Measurements from ENCODE around the gene NDUFS7.

Gene NDUFS7

GRCh38 chr19:1387684-1388636 lies 4.3 kb downstream of the NDUFS7 start:
- Histone ChIP-seq H3K4me1 (ENCODE audit: control insufficient read depth, insufficient read depth, low read length) (peaks cover 2% of the 10 kb centered on the region; the same call in 1 of the 2 replicates), H3K9ac (ENCODE audit: low read depth, low read length) (no peak overlapping the region), H3K36me3 (ENCODE audit: control insufficient read depth, insufficient read depth, low read length) (peaks cover 24% of the 10 kb centered on the region), H3K27me3 (ENCODE audit: control insufficient read depth, insufficient read depth, low read length) (no peaks in the 10 kb centered on the region), H3K27ac (ENCODE audit: low read depth, low read length) (no peak overlapping the region), H3K4me3 (ENCODE audit: low read depth, low read length) (no peak overlapping the region), H3K9me3 (ENCODE audit: control insufficient read depth, insufficient read depth, low read length) (no peaks in the 10 kb centered on the region)

GRCh38 chr19:1388637-1389026 lies 4.9 kb downstream of the NDUFS7 start:
- Histone ChIP-seq H3K9ac (ENCODE audit: low read depth, low read length) (no peak overlapping the region), H3K4me3 (ENCODE audit: low read depth, low read length) (no peak overlapping the region), H3K27ac (ENCODE audit: low read depth, low read length) (no peak overlapping the region), H3K27me3 (ENCODE audit: control insufficient read depth, insufficient read depth, low read length) (no peaks in the 10 kb centered on the region), H3K36me3 (ENCODE audit: control insufficient read depth, insufficient read depth, low read length) (peaks cover 24% of the 10 kb centered on the region), H3K4me1 (ENCODE audit: control insufficient read depth, insufficient read depth, low read length) (peaks cover 2% of the 10 kb centered on the region; the same call in 1 of the 2 replicates), H3K9me3 (ENCODE audit: control insufficient read depth, insufficient read depth, low read length) (no peaks in the 10 kb centered on the region)

DNA sequence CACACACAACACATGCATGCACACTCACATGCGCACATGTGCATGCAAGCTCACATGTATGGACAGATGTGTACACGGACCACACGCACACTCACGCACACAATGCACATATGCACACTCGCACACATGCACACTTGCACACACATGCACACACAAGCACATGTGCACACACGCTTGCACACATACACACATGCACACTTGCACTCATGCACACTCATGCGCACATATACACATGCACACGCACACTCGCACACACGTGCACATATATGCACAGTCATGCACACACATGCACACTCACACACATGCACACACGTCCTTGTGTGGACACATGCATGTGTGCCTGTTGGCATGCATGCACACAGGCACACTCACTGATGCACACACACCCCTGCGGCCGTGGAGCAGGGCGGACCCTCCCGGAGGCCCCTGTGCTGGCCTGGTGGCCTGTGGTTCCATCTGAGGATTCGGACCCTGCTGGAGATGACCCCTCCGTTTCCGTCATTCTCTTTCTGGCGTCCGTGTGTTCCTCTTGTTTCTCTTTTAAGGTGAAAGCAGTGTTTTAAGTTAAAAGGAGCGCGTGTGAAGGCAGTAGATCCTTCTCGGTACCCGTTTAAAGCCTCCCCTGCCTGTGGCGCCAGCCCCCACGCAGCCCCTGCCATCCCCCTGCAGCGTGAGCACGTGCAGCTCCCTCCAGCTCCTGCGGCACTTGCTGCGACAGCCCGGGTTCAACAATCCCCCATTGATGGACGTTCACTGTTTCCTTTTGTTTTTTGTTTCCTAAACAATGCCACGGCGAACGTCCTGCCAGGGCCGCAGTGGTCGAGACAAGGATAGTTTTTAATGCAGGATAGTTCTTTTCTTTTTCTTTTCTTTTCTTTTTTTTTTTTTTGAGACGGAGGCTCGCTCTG lies 5.6 kb downstream of the NDUFS7 start:
- Histone ChIP-seq H3K36me3 (ENCODE audit: control insufficient read depth, insufficient read depth, low read length) (peaks cover 24% of the 10 kb centered on the region), H3K9ac (ENCODE audit: low read depth, low read length) (no peak overlapping the region), H3K9me3 (ENCODE audit: control insufficient read depth, insufficient read depth, low read length) (no peaks in the 10 kb centered on the region), H3K27ac (ENCODE audit: low read depth, low read length) (no peak overlapping the region), H3K4me3 (ENCODE audit: low read depth, low read length) (no peak overlapping the region), H3K27me3 (ENCODE audit: control insufficient read depth, insufficient read depth, low read length) (no peaks in the 10 kb centered on the region), H3K4me1 (ENCODE audit: control insufficient read depth, insufficient read depth, low read length) (peaks cover 2% of the 10 kb centered on the region; the same call in 1 of the 2 replicates)

- H3K9me3 ChIP-seq (ENCODE audit: control insufficient read depth, insufficient read depth, low read length) = no peaks in the 10 kb centered on the region
- no peaks in the 10 kb centered on the region for H3K4me1 ChIP-seq (ENCODE audit: control insufficient read depth, insufficient read depth, low read length)
- H3K9ac ChIP-seq (ENCODE audit: low read depth, low read length) = no peak overlapping the region
- no peak overlapping the region for H3K27ac ChIP-seq (ENCODE audit: low read depth, low read length)
- no peaks in the 10 kb centered on the region for H3K27me3 ChIP-seq (ENCODE audit: control insufficient read depth, insufficient read depth, low read length)
- H3K36me3 ChIP-seq (ENCODE audit: control insufficient read depth, insufficient read depth, low read length) = peaks cover 24% of the 10 kb centered on the region
- H3K4me3 ChIP-seq (ENCODE audit: low read depth, low read length) = no peak overlapping the region
Measured at GRCh38 chr19:1390890-1391423, 7.2 kb downstream of the NDUFS7 start.

- peaks cover 24% of the 10 kb centered on the region for H3K36me3 ChIP-seq (ENCODE audit: control insufficient read depth, insufficient read depth, low read length)
- H3K4me1 ChIP-seq (ENCODE audit: control insufficient read depth, insufficient read depth, low read length) = no peaks in the 10 kb centered on the region
- no peak overlapping the region for H3K9ac ChIP-seq (ENCODE audit: low read depth, low read length)
- H3K9me3 ChIP-seq (ENCODE audit: control insufficient read depth, insufficient read depth, low read length) = no peaks in the 10 kb centered on the region
- H3K4me3 ChIP-seq (ENCODE audit: low read depth, low read length) = no peak overlapping the region
- H3K27ac ChIP-seq (ENCODE audit: low read depth, low read length) = no peak overlapping the region
- no peaks in the 10 kb centered on the region for H3K27me3 ChIP-seq (ENCODE audit: control insufficient read depth, insufficient read depth, low read length)
Measured at GRCh38 chr19:1392407-1392806, 8.7 kb downstream of the NDUFS7 start.

DNA sequence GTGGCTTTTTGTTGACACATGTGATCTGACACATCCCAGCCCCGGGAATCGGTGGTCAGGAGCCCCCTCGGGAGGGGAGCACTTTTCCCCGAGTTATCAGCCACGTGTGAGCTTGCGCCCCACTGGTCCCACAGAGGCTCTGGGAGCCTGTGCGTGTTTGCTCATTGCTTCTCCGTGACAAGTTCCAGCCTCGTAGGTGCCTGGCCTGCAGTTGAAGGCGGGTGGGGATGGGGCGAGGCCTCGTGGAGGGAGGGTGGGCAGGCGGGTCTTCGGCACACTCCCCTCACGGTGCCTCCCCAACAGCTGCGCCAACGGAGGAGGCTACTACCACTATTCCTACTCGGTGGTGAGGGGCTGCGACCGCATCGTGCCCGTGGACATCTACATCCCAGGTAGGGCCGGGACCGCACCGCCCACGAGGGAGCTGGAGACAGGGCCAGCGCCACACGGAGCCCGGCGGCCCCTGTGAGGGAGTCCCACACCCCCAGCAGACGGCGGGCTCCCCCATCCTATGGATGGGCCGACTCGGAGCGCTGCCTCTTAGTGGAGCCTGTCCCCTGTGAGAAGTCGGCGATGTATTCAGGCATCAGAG lies 9.3 kb downstream of the NDUFS7 start:
- Histone ChIP-seq H3K27me3 (ENCODE audit: control insufficient read depth, insufficient read depth, low read length) (no peaks in the 10 kb centered on the region), H3K27ac (ENCODE audit: low read depth, low read length) (no peak overlapping the region), H3K9ac (ENCODE audit: low read depth, low read length) (no peak overlapping the region), H3K4me1 (ENCODE audit: control insufficient read depth, insufficient read depth, low read length) (no peaks in the 10 kb centered on the region), H3K4me3 (ENCODE audit: low read depth, low read length) (no peak overlapping the region), H3K9me3 (ENCODE audit: control insufficient read depth, insufficient read depth, low read length) (no peaks in the 10 kb centered on the region), H3K36me3 (ENCODE audit: control insufficient read depth, insufficient read depth, low read length) (peaks cover 24% of the 10 kb centered on the region)

- peaks cover 21% of the 10 kb centered on the region for H3K36me3 ChIP-seq (ENCODE audit: control insufficient read depth, insufficient read depth, low read length)
Measured at GRCh38 chr19:1393841-1394240, 10.1 kb downstream of the NDUFS7 start.

GRCh38 chr19:1394252-1395193 lies 10.8 kb downstream of the NDUFS7 start:
- H3K27me3 ChIP-seq (ENCODE audit: control insufficient read depth, insufficient read depth, low read length) = no peaks in the 10 kb centered on the region
- H3K9ac ChIP-seq (ENCODE audit: low read depth, low read length) = no peak overlapping the region
- H3K9me3 ChIP-seq (ENCODE audit: control insufficient read depth, insufficient read depth, low read length) = no peaks in the 10 kb centered on the region
- no peak overlapping the region for H3K27ac ChIP-seq (ENCODE audit: low read depth, low read length)
- H3K4me1 ChIP-seq (ENCODE audit: control insufficient read depth, insufficient read depth, low read length) = no peaks in the 10 kb centered on the region
- peaks cover 14% of the 10 kb centered on the region for H3K36me3 ChIP-seq (ENCODE audit: control insufficient read depth, insufficient read depth, low read length)
- H3K4me3 ChIP-seq (ENCODE audit: low read depth, low read length) = no peak overlapping the region

More at GRCh38 chr19:1393841-1394240, 10.1 kb downstream of the NDUFS7 start:
- Histone ChIP-seq H3K9ac (ENCODE audit: low read depth, low read length) (no peak overlapping the region), H3K4me3 (ENCODE audit: low read depth, low read length) (no peak overlapping the region), H3K27me3 (ENCODE audit: control insufficient read depth, insufficient read depth, low read length) (no peaks in the 10 kb centered on the region), H3K27ac (ENCODE audit: low read depth, low read length) (no peak overlapping the region), H3K9me3 (ENCODE audit: control insufficient read depth, insufficient read depth, low read length) (no peaks in the 10 kb centered on the region), H3K4me1 (ENCODE audit: control insufficient read depth, insufficient read depth, low read length) (no peaks in the 10 kb centered on the region)

DNA sequence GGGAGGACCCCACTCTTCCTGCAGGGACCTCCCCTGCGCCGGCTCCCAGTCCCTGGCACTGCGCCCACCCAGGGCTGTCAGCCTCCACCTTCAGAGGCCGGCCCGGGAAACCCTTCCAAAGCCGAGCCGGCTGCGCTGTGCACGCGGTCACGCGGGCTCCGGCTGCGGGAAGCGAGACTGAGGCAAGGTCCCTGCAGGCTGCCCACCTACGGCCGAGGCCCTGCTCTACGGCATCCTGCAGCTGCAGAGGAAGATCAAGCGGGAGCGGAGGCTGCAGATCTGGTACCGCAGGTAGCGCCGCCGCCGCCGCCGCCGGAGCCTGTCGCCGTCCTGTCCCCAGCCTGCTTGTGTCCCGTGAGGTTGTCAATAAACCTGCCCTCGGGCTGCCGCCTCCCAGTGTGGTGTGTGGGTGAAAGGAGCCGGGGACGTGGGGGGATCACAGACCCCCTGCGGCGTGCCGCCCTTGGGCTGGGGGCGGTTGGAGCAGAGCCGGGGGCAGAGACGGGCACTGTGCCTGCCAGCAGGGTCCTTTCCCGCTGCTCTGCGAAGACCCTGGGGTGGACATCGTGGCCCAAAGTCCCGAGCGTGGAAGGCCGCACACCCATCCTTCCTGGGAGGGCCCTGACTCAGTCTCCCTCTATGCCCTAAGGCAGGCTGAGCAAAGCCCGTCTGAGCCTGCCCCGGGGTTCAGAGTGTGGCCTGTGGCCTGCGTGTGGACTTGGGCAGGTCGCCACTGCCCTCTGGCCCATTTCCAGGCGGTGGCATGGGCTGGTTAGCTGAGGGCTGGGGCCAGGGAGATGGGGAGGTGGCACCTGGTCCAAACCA lies 11.7 kb downstream of the NDUFS7 start:
- Histone ChIP-seq H3K9ac (ENCODE audit: low read depth, low read length) (no peak overlapping the region), H3K4me1 (ENCODE audit: control insufficient read depth, insufficient read depth, low read length) (no peaks in the 10 kb centered on the region), H3K27me3 (ENCODE audit: control insufficient read depth, insufficient read depth, low read length) (no peaks in the 10 kb centered on the region), H3K27ac (ENCODE audit: low read depth, low read length) (no peak overlapping the region), H3K4me3 (ENCODE audit: low read depth, low read length) (no peak overlapping the region), H3K9me3 (ENCODE audit: control insufficient read depth, insufficient read depth, low read length) (no peaks in the 10 kb centered on the region), H3K36me3 (ENCODE audit: control insufficient read depth, insufficient read depth, low read length) (peaks cover 13% of the 10 kb centered on the region)

All from HUES48 (cell line).